MM.1S (cell line): ENCODE data around the gene NXN.

Experiments used
- CTCF ChIP-seq: fragments of 300-600 bp; sonication (generic); IDR thresholded peaks from 2 replicates; pipeline ENCODE4 v1.5.1; 2016; ENCODE audit warnings: antibody characterized with exemption, low read length, mixed read lengths
- EZH2 ChIP-seq: fragments of 300-600 bp; sonication (generic); optimal IDR thresholded peaks from 2 replicates; pipeline ENCODE3; 2017; ENCODE audit warnings: low read depth, mild to moderate bottlenecking, antibody characterized with exemption, low read length, mixed read lengths

- no peak for TF ChIP-seq EZH2
- TF ChIP-seq CTCF, result no peak
Measured at GRCh38 chr17:880443-881269, 98.9 kb downstream of the NXN start.
